Retinal pigment epithelial cell (primary cell): ENCODE results near the gene PGS1.

Source experiments
- DNase-seq: peaks from one replicate; pipeline ENCODE4 v3.0.0-alpha.2; 2010; ENCODE audit warnings: low read depth
- H3K4me3 ChIP-seq: 2 replicates; pipeline ENCODE4 v1.5.1; 2011; ENCODE audit warnings: mild to moderate bottlenecking, low read length, control low read depth, moderate library complexity
- CTCF ChIP-seq: conservative IDR thresholded peaks from 2 replicates; pipeline ENCODE4 v1.5.1; 2011; ENCODE audit warnings: low read depth, low read length, control low read depth, inconsistent platforms

PGS1 gene

DNA sequence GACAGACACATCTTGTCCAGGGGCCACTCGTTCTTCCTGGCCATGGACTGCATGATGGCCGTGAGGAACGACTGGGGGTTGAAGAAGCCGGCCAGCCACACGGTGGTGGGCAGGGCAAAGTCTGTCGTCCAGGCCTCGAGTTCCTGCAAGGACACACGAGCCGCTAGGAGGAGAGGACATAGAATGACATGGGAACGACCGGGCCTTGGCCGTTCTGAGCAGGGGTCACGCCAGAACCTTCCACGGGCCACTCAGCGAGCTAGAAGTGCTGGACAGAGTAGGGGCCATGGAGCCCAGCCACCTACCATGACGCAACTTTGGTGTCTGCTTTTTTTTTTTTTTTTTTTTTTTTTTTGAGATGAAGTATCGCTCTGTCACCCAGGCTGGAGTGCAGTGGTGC lies 47.0 kb downstream of the PGS1 start:
- TF ChIP-seq CTCF: no peak
- DNase-seq: no peak
- no peak overlapping the region for H3K4me3 ChIP-seq

DNA sequence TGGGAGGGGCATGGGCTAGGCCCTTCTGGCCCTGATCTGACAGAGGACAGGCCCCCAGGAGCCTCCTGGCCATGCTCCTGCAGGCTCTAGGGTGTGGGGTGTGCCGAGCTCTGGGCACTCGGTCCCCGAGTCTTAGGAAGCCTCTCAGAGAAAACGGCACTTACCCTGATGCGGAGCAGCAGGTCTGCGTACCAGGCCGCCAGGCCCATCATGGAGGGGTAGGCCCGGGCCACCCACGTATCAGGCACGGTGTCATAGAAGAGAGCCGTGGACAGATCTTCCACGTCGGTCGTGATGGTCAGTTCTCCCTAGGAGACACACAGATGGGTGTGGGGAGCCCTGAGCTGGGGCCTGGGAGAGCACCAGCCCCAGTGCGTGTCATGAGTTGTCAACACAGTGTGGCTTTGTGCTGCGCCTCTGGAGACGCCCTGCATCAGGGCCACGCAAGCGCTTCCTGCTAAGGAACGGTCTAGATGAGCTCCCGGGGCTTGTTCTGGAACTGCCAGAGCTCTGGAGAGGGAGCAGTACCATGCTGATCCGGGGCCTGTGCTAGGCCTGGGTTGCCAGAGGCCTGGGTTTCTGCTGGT lies 47.9 kb downstream of the PGS1 start:
- DNase-seq: no peak
- H3K4me3 ChIP-seq: no peak overlapping the region
- TF ChIP-seq CTCF: no peak

DNA sequence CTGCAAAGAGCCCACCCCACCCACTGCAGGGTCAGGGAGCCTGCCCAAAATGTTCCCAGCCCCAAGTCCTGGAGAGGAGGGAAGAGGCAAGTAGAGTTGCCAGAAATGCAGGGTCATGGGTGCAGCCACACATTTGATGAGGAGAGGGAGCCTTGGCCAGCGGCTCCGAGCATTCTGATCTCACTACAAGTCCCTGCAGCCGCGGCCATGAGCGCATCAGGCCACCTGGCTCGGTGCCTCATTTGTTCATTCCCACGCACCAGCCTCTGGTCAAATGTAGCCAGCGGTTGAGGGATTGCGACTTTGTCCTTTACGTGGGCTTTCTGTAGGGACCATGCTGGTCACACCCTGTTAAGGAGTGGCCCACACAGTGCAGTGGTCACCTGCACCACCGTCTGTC lies 48.7 kb downstream of the PGS1 start:
- H3K4me3 ChIP-seq: no peak overlapping the region
- TF ChIP-seq CTCF: no peak
- no peak for DNase-seq

GRCh38 chr17:78428025-78428575 lies 49.7 kb downstream of the PGS1 start:
- H3K4me3 ChIP-seq: no peak overlapping the region
- no peak for DNase-seq
- no peak for TF ChIP-seq CTCF

DNA sequence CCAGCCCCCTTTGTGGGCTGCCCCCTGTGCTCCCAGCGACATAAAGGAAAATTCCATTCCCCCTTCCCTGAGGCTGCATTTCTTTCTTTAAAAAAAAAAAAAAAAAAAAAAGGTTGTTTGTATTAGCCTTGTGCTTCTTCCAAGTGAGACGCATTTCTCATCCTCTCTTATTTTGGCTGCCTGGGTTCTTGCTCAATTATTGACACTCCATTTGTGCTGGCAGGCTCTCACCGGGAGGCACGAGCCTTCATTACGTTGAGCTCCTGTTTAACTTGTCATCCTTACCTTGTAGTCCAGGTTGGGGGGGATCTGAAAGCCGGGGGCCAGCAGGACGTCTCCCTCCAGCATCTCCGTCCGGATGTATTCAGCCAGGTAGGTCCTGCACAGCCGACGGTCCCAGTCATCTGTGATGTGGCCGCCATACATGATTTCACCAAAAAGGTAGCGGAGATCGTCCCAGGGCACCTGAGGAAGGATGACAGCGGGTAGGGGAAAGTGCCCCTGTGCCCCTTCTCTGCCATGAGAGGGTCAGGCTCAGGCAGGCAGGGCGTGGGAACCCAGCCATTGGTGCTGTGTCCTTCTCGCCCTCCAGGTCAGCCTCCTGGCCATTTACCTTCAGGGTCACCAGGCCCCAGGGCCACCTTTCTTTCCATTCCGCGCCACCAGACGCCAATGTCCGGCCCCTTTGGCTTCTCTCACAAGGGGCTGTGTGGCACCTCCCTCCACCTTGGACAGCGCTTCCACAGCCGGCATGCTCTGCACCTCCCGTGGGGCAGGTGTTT lies 50.6 kb downstream of the PGS1 start:
- H3K4me3 ChIP-seq: no peak overlapping the region
- DNase-seq: no peak
- TF ChIP-seq CTCF: no peak

GRCh38 chr17:78429618-78429995 lies 51.2 kb downstream of the PGS1 start:
- DNase-seq: no peak
- TF ChIP-seq CTCF: no peak
- H3K4me3 ChIP-seq: no peak overlapping the region
